ENCODE results near the gene DAB1. TPM values are rescaled to one million over a fixed set of nuclear protein-coding genes. Genes with fewer than 3 reads are reported as not detected.

Gene DAB1
- total and polyA plus RNA-seq, 2 of the 8 experiments (the other 6 are each of a cell fraction or from before 2014, with no cell fraction given): 4.4 to 11.8 TPM

GRCh38 chr1:57309630-57310029 is 114.2 kb downstream of the DAB1 start:
- 90% methylated on average over 2 of the region's 2 CpGs; no CpG with 5 or more reads in 1 of the 2 experiments for WGBS, 2 experiments (ENCODE audit: extremely low coverage in 1 of 2, insufficient coverage in 1 of 2, insufficient read length in 1 of 2, insufficient replicate concordance in 2 of 2, low coverage in 1 of 2, low lambda C conversion rate in 2 of 2, missing lambda C conversion rate in 1 of 2)
- TF ChIP-seq EGR1 (IDR thresholded peaks at IDR 0.05; ENCODE audit: borderline replicate concordance, low read depth, low read length): no peak
- no peak for TF ChIP-seq BCL11A (IDR thresholded peaks at IDR 0.05; ENCODE audit: low read depth in 2 of 2, low read length in 2 of 2)
- TF ChIP-seq CHD2 (IDR thresholded peaks at IDR 0.05; ENCODE audit: low read length): no peak
- DNase-seq (ENCODE audit: low read depth in 1 of 2, low spot score in 2 of 2) (no peak), FAIRE-seq (no peak)
- H3K9me3 ChIP-seq (ENCODE audit: insufficient read depth in 2 of 2, low read depth in 1 of 2, low read length in 1 of 2): no peaks in the 10 kb centered on the region
- H3K79me1 ChIP-seq (ENCODE audit: low read depth, low read length): no peaks in the 10 kb centered on the region
- no peak overlapping the region for H3K23ac ChIP-seq (ENCODE audit: insufficient read length)
- H2BK20ac ChIP-seq (ENCODE audit: low read length): no peak overlapping the region
- no peaks in the 10 kb centered on the region for H3K79me2 ChIP-seq (ENCODE audit: control insufficient read depth in 1 of 2, insufficient read depth in 2 of 2, low read length in 2 of 2)
- no peaks in the 10 kb centered on the region for H4K20me1 ChIP-seq (replicated peaks in 1 of 2; ENCODE audit: control insufficient read depth in 1 of 2, insufficient read depth in 2 of 2, low read length in 2 of 2)
- no peak overlapping the region for H3K18ac ChIP-seq (ENCODE audit: extremely low read depth, low read length)
- H3K56ac ChIP-seq (replicated peaks; ENCODE audit: insufficient read length, low read depth, low read length): no peak overlapping the region
- no peak overlapping the region for H3K9ac ChIP-seq (replicated peaks in 1 of 4; ENCODE audit: extremely low read depth in 1 of 4, low read depth in 3 of 4, low read length in 3 of 4)
- no peak overlapping the region for H3K14ac ChIP-seq (ENCODE audit: insufficient read length)
- no peak overlapping the region for H3K4me3 ChIP-seq (ENCODE audit: extremely low read depth in 1 of 4, insufficient read depth in 2 of 4, low read depth in 3 of 4, low read length in 4 of 4)
- no peaks in the 10 kb centered on the region for H3K36me3 ChIP-seq (ENCODE audit: control insufficient read depth in 2 of 4, insufficient read depth in 4 of 4, low read length in 3 of 4)
- no peak overlapping the region for H2AFZ ChIP-seq (ENCODE audit: low read length)
- H2BK12ac ChIP-seq (ENCODE audit: low read depth, low read length): no peak overlapping the region
- H2BK120ac ChIP-seq (replicated peaks; ENCODE audit: low read depth, low read length): no peak overlapping the region
- ChIA-PET CTCF (ENCODE audit: partially characterized antibody) (interaction anchor here (1.3 to 1.5 kb wide), 2 partner anchors 9 to 342 kb away, joined by 3 to 5 read pairs; no protein-coding TSS in a partner anchor), POLR2A (ENCODE audit: partially characterized antibody) (interaction anchor here (0.7 kb wide), 1 partner anchor 147 kb away, joined by 3 read pairs; no protein-coding TSS in a partner anchor)
- H3K27ac ChIP-seq (ENCODE audit: low read depth, low read length): no peak overlapping the region
- no peaks in the 10 kb centered on the region for H3K23me2 ChIP-seq (ENCODE audit: low read depth, low read length)
- no peak overlapping the region for H2AK5ac ChIP-seq (ENCODE audit: low read depth, low read length)
- H2BK5ac ChIP-seq (ENCODE audit: low read depth, low read length): no peak overlapping the region
- H3K4me2 ChIP-seq (ENCODE audit: insufficient read depth in 1 of 2, low read depth in 2 of 2, low read length in 2 of 2): no peak overlapping the region
- H4K5ac ChIP-seq (ENCODE audit: insufficient read length, low read depth, low read length): no peak overlapping the region
- H3K4me1 ChIP-seq (replicated peaks in 1 of 4; ENCODE audit: control insufficient read depth in 3 of 4, insufficient read depth in 4 of 4, low read length in 3 of 4): no peaks in the 10 kb centered on the region
- no peak overlapping the region for H2BK15ac ChIP-seq (ENCODE audit: low read length)
- H3K27me3 ChIP-seq (replicated peaks in 1 of 4; ENCODE audit: control insufficient read depth in 3 of 4, extremely low read depth in 1 of 4, insufficient read depth in 3 of 4, low read length in 3 of 4): no peaks in the 10 kb centered on the region
- no peak overlapping the region for H3K4ac ChIP-seq (replicated peaks; ENCODE audit: insufficient read length, low read depth, low read length)
- no peak overlapping the region for H4K8ac ChIP-seq (ENCODE audit: extremely low read depth, insufficient read depth, low read length)
- H4K91ac ChIP-seq (replicated peaks; ENCODE audit: insufficient read length, low read length): no peak overlapping the region

Data from H1 (cell line).